Measurements from ENCODE around the gene THUMPD2.
A peak's percentile ranks its signal among the peaks of the same experiment; 100 is the strongest.

Gene THUMPD2

DNA sequence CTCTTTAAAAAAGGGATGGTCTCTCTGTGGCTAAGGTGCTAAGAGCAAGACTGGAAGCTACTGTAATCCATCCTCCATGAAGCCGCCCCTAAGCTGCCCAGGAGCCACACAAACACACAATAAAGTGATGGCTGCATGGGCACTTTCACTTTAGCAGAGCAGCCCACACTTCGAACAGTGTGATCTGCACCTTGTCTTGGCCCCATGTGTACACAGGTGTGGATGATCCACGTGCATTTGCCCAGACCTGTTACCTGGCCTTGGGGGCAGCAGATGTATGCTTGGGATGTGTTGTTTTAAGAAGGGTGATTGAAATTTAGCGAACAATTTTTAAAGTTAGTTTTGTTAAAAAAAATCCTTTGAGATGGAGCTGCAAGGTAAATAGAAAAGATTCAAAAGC, 73.4 kb downstream of the THUMPD2 start:
- Histone ChIP-seq H3K4me3 (ENCODE audit: low read depth, low read length) (no peak overlapping the region), H4K8ac (ENCODE audit: low read depth, low read length) (no peak overlapping the region), H3K79me2 (ENCODE audit: control insufficient read depth, insufficient read depth, low read length, poor library complexity) (no peaks in the 10 kb centered on the region), H4K12ac (ENCODE audit: low read depth, low read length) (no peak overlapping the region), H3K27me3 (ENCODE audit: insufficient read depth, low read length) (no peaks in the 10 kb centered on the region), H2BK12ac (ENCODE audit: low read length) (no peak overlapping the region), H3K18ac (ENCODE audit: low read length) (no peak overlapping the region), H2AFZ (ENCODE audit: insufficient read depth, low read length, poor library complexity) (no peak overlapping the region), H3K4ac (ENCODE audit: low read depth, low read length) (no peak overlapping the region), H3K14ac (ENCODE audit: low read length) (peak overlapping the region; percentile 45), H2AK5ac (ENCODE audit: low read length) (peak overlapping the region; percentile 53), H3K36me3 (ENCODE audit: control insufficient read depth in 1 of 2, insufficient read depth in 2 of 2, low read length in 2 of 2) (no peaks in the 10 kb centered on the region), H3K23ac (ENCODE audit: low read length) (no peak overlapping the region), H3K9ac (ENCODE audit: low read length) (no peak overlapping the region), H3K4me2 (ENCODE audit: low read length) (no peak overlapping the region), H3K9me3 (ENCODE audit: insufficient read depth, low read depth, low read length) (peaks cover 2% of the 10 kb centered on the region), H2BK120ac (ENCODE audit: insufficient read depth, low read length, poor library complexity) (no peak overlapping the region), H3K79me1 (ENCODE audit: low read length) (no peaks in the 10 kb centered on the region), H2BK5ac (ENCODE audit: low read depth, low read length, poor library complexity) (no peak overlapping the region), H4K91ac (ENCODE audit: low read depth, low read length) (no peak overlapping the region), H3K27ac (ENCODE audit: low read depth, low read length) (no peak overlapping the region), H3K4me1 (ENCODE audit: control insufficient read depth in 1 of 2, insufficient read depth in 2 of 2, low read length in 2 of 2) (no peaks in the 10 kb centered on the region)
- 100% methylated on average over 1 of the region's 4 CpGs for WGBS (ENCODE audit: extremely low coverage, insufficient coverage, insufficient read length)
- DNase-seq = no peak

- Histone ChIP-seq H4K12ac (ENCODE audit: low read depth, low read length) (no peak overlapping the region), H2AK5ac (ENCODE audit: low read length) (no peak overlapping the region), H3K18ac (ENCODE audit: low read length) (no peak overlapping the region), H3K27ac (ENCODE audit: low read depth, low read length) (no peak overlapping the region), H2BK12ac (ENCODE audit: low read length) (no peak overlapping the region), H2BK120ac (ENCODE audit: insufficient read depth, low read length, poor library complexity) (no peak overlapping the region), H3K4me2 (ENCODE audit: low read length) (no peak overlapping the region), H3K23ac (ENCODE audit: low read length) (no peak overlapping the region), H3K9me3 (ENCODE audit: insufficient read depth, low read depth, low read length) (peaks cover 2% of the 10 kb centered on the region), H3K14ac (ENCODE audit: low read length) (no peak overlapping the region), H4K8ac (ENCODE audit: low read depth, low read length) (no peak overlapping the region), H4K91ac (ENCODE audit: low read depth, low read length) (no peak overlapping the region), H3K4ac (ENCODE audit: low read depth, low read length) (no peak overlapping the region), H2AFZ (ENCODE audit: insufficient read depth, low read length, poor library complexity) (no peak overlapping the region), H3K36me3 (ENCODE audit: control insufficient read depth in 1 of 2, insufficient read depth in 2 of 2, low read length in 2 of 2) (no peaks in the 10 kb centered on the region), H3K4me3 (ENCODE audit: low read depth, low read length) (no peak overlapping the region), H3K4me1 (ENCODE audit: control insufficient read depth in 1 of 2, insufficient read depth in 2 of 2, low read length in 2 of 2) (no peaks in the 10 kb centered on the region), H2BK5ac (ENCODE audit: low read depth, low read length, poor library complexity) (no peak overlapping the region), H3K9ac (ENCODE audit: low read length) (no peak overlapping the region), H3K79me2 (ENCODE audit: control insufficient read depth, insufficient read depth, low read length, poor library complexity) (no peaks in the 10 kb centered on the region), H3K27me3 (ENCODE audit: insufficient read depth, low read length) (no peaks in the 10 kb centered on the region), H3K79me1 (ENCODE audit: low read length) (no peaks in the 10 kb centered on the region)
- no CpG with 5 or more reads among the region's 3 CpGs for WGBS (ENCODE audit: extremely low coverage, insufficient coverage, insufficient read length)
- DNase-seq = no peak
Measured at GRCh38 chr2:39704540-39704939, 74.5 kb downstream of the THUMPD2 start.

DNA sequence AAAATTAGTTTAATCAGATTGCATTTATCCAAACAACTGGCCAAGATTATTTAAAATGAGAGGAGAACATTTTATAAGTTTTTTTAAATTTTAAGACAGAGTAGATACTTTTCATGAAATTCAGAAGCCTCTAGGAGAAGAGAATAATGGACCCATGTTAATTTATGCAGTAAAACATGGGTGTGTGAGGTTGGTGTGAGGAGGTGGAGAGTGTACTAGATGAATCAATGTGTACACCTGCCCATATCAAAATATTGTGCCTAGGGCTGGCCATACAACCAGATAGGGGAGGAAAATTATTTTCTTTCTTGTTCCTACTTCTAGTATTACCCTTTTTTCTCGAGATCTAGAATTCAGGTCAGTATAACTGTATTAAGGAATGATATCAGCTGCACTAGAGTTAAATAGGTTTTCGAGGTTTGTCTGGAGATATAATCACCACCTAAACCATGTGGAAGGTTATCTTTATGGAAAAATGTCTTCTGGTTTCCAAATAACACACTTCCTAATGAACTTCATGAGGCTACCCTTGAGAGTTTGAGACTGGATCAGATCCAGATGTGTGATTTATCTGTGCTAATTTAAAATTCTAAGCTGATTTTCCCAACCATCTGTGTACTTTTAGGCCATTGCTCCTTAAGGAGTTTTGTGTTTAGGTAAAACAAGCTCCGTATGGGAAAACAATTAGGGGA, 75.7 kb downstream of the THUMPD2 start:
- no CpG with 5 or more reads among the region's 3 CpGs for WGBS (ENCODE audit: extremely low coverage, insufficient coverage, insufficient read length)
- H4K8ac ChIP-seq (ENCODE audit: low read depth, low read length) = no peak overlapping the region

DNA sequence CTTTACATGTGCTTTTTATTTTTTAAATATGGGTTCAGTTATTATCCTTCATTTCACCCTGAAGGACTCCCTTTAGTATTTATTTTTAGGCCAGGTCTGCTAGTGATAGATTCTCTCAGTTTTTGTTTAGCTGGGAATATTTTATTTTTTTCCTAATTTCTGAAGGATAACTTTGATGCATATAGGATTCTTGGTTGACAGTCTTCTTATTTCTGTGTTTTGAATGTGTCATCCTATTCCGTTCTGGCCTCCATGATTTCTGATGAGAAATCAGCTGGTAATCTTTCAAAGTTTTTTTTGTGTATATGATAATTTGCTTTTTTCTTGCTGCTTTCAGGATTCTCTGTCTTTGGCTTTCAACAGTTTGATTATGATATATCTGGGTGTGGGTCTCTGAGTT, 77.9 kb downstream of the THUMPD2 start:
- no peak overlapping the region for H3K14ac ChIP-seq (ENCODE audit: low read length)
- no peak overlapping the region for H4K8ac ChIP-seq (ENCODE audit: low read depth, low read length)
- no peak overlapping the region for H4K12ac ChIP-seq (ENCODE audit: low read depth, low read length)
- WGBS (ENCODE audit: extremely low coverage, insufficient coverage, insufficient read length) = no CpG with 5 or more reads among the region's 1 CpG
- H3K23ac ChIP-seq (ENCODE audit: low read length) = no peak overlapping the region
- no peaks in the 10 kb centered on the region for H3K9me3 ChIP-seq (ENCODE audit: insufficient read depth, low read depth, low read length)
- H3K4me3 ChIP-seq (ENCODE audit: low read depth, low read length) = no peak overlapping the region
- H3K27me3 ChIP-seq (ENCODE audit: insufficient read depth, low read length) = no peaks in the 10 kb centered on the region
- no peak for DNase-seq
- no peak overlapping the region for H2AK5ac ChIP-seq (ENCODE audit: low read length)
- H3K4me1 ChIP-seq (ENCODE audit: control insufficient read depth in 1 of 2, insufficient read depth in 2 of 2, low read length in 2 of 2) = peaks cover 2 to 3% of the 10 kb centered on the region in 2 experiments
- H2BK120ac ChIP-seq (ENCODE audit: insufficient read depth, low read length, poor library complexity) = no peak overlapping the region
- no peaks in the 10 kb centered on the region for H3K79me1 ChIP-seq (ENCODE audit: low read length)
- H3K27ac ChIP-seq (ENCODE audit: low read depth, low read length) = no peak overlapping the region
- no peak overlapping the region for H3K4ac ChIP-seq (ENCODE audit: low read depth, low read length)
- no peak overlapping the region for H4K91ac ChIP-seq (ENCODE audit: low read depth, low read length)
- no peak overlapping the region for H3K9ac ChIP-seq (ENCODE audit: low read length)
- no peak overlapping the region for H3K4me2 ChIP-seq (ENCODE audit: low read length)
- H2BK5ac ChIP-seq (ENCODE audit: low read depth, low read length, poor library complexity) = no peak overlapping the region
- H2BK12ac ChIP-seq (ENCODE audit: low read length) = no peak overlapping the region
- H3K79me2 ChIP-seq (ENCODE audit: control insufficient read depth, insufficient read depth, low read length, poor library complexity) = no peaks in the 10 kb centered on the region
- no peak overlapping the region for H3K18ac ChIP-seq (ENCODE audit: low read length)
- no peaks in the 10 kb centered on the region for H3K36me3 ChIP-seq (ENCODE audit: control insufficient read depth in 1 of 2, insufficient read depth in 2 of 2, low read length in 2 of 2)
- no peak overlapping the region for H2AFZ ChIP-seq (ENCODE audit: insufficient read depth, low read length, poor library complexity)

More for the DNA sequence above, 75.7 kb downstream of the THUMPD2 start:
- Histone ChIP-seq H2BK120ac (ENCODE audit: insufficient read depth, low read length, poor library complexity) (no peak overlapping the region), H3K4ac (ENCODE audit: low read depth, low read length) (no peak overlapping the region), H3K79me2 (ENCODE audit: control insufficient read depth, insufficient read depth, low read length, poor library complexity) (no peaks in the 10 kb centered on the region), H3K79me1 (ENCODE audit: low read length) (no peaks in the 10 kb centered on the region), H2AK5ac (ENCODE audit: low read length) (no peak overlapping the region), H2BK12ac (ENCODE audit: low read length) (no peak overlapping the region), H3K18ac (ENCODE audit: low read length) (no peak overlapping the region), H3K36me3 (ENCODE audit: control insufficient read depth in 1 of 2, insufficient read depth in 2 of 2, low read length in 2 of 2) (no peaks in the 10 kb centered on the region), H3K9ac (ENCODE audit: low read length) (no peak overlapping the region), H4K91ac (ENCODE audit: low read depth, low read length) (no peak overlapping the region), H2BK5ac (ENCODE audit: low read depth, low read length, poor library complexity) (no peak overlapping the region), H3K27me3 (ENCODE audit: insufficient read depth, low read length) (no peaks in the 10 kb centered on the region), H4K12ac (ENCODE audit: low read depth, low read length) (no peak overlapping the region), H3K14ac (ENCODE audit: low read length) (no peak overlapping the region), H2AFZ (ENCODE audit: insufficient read depth, low read length, poor library complexity) (no peak overlapping the region), H3K27ac (ENCODE audit: low read depth, low read length) (no peak overlapping the region), H3K23ac (ENCODE audit: low read length) (no peak overlapping the region), H3K9me3 (ENCODE audit: insufficient read depth, low read depth, low read length) (peaks cover 2% of the 10 kb centered on the region), H3K4me3 (ENCODE audit: low read depth, low read length) (no peak overlapping the region), H3K4me2 (ENCODE audit: low read length) (no peak overlapping the region), H3K4me1 (ENCODE audit: control insufficient read depth in 1 of 2, insufficient read depth in 2 of 2, low read length in 2 of 2) (no peaks in the 10 kb centered on the region)
- DNase-seq = no peak
